ENCODE results near the gene PITPNC1.

DNA sequence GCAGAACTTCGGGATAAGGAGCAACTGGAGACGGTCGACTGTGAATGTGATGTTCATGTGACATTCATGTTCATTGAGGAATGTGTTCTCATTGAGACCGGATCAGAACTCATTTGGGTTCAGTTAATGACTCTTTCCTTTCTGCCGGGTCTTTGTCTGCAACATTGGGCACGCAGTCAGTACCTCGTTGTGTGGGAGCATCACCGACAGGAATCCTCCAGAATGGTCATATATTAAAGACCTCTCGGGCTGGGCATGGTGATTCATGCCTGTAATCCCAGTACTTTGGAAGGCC, 144.6 kb downstream of the PITPNC1 start:
- TF ChIP-seq, protein P1, sequence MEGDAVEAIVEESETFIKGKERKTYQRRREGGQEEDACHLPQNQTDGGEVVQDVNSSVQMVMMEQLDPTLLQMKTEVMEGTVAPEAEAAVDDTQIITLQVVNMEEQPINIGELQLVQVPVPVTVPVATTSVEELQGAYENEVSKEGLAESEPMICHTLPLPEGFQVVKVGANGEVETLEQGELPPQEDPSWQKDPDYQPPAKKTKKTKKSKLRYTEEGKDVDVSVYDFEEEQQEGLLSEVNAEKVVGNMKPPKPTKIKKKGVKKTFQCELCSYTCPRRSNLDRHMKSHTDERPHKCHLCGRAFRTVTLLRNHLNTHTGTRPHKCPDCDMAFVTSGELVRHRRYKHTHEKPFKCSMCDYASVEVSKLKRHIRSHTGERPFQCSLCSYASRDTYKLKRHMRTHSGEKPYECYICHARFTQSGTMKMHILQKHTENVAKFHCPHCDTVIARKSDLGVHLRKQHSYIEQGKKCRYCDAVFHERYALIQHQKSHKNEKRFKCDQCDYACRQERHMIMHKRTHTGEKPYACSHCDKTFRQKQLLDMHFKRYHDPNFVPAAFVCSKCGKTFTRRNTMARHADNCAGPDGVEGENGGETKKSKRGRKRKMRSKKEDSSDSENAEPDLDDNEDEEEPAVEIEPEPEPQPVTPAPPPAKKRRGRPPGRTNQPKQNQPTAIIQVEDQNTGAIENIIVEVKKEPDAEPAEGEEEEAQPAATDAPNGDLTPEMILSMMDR (IDR thresholded peaks at IDR 0.05): no peak
- TF ChIP-seq POLR2A (IDR thresholded peaks at IDR 0.05): no peak
